Measurements from ENCODE around the gene ZBTB45. TPM values are rescaled to one million over a fixed set of nuclear protein-coding genes. Genes with fewer than 3 reads are reported as not detected.

ZBTB45 gene
- total and polyA plus RNA-seq, 2 donors (not counting 3 experiments of a cell fraction or from before 2014, with no cell fraction given) = 17.8 to 21.8 TPM

DNA sequence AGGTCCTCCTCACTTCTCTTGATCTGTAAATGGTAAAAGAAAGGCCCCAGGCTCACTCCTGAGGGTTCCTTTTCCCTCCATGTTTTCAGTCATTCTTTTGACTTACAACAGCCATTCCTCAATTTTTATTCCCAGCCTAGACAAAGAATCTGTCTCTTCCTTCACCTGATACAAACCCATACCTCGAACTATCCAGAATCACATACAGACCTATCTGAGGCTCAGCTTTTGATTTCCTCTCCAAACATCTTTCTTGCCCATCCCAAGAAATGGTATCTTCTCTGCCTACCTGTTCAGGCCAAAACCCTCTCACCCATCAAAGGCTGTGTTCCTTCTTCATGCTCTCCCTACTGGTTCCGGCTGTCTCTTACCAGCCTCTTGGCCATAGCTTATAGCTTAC, 33.0 kb upstream of the ZBTB45 start:
- H3K4me2 ChIP-seq (ENCODE audit: insufficient read depth, low read length) = no peak overlapping the region
- H3K79me2 ChIP-seq (ENCODE audit: control insufficient read depth, insufficient read depth, low read length) = peaks cover 36% of the 10 kb centered on the region
- POLR2A ChIA-PET = interaction anchor here (0.6 kb wide), 1 partner anchor 150 kb away, joined by 3 read pairs; no protein-coding TSS in a partner anchor
- DNase-seq (ENCODE audit: low read depth, low spot score) (no peak), FAIRE-seq (no peak)
- dilution Hi-C loops (cut with MboI; ENCODE audit: extremely low pct_ligation_motif_present, low sequenced_read_pairs) = no loop called here
- H2AFZ ChIP-seq (ENCODE audit: low read depth, low read length) = no peak overlapping the region
- H3K9ac ChIP-seq (replicated peaks; ENCODE audit: extremely low read depth, insufficient read depth, low read length) = no peak overlapping the region
- peaks cover 24% of the 10 kb centered on the region for H3K4me1 ChIP-seq (ENCODE audit: control insufficient read depth, extremely low read depth, insufficient read depth, low read length)
- intact Hi-C loops (cut with micrococcal nuclease) = no loop called here
- H3K27ac ChIP-seq (ENCODE audit: insufficient read depth, low read depth, low read length) = no peak overlapping the region
- no peaks in the 10 kb centered on the region for H3K27me3 ChIP-seq (ENCODE audit: control insufficient read depth in 2 of 2, insufficient read depth in 2 of 2, low read length in 2 of 2)
- H3K4me3 ChIP-seq (replicated peaks in 1 of 3; ENCODE audit: insufficient read depth in 1 of 3, low read depth in 1 of 3, low read length in 3 of 3) = no peak overlapping the region
- H3K36me3 ChIP-seq (ENCODE audit: control insufficient read depth in 2 of 2, extremely low read depth in 1 of 2, insufficient read depth in 2 of 2, low read length in 2 of 2) = peaks cover 16 to 55% of the 10 kb centered on the region in 2 experiments
- CTCF ChIA-PET = interaction anchor here (1.4 to 3.7 kb wide), 3 partner anchors 23 to 39 kb away, joined by 3 to 60 read pairs (median 24); partner anchors contain the start of gene ZBTB45
- no peaks in the 10 kb centered on the region for H4K20me1 ChIP-seq (replicated peaks; ENCODE audit: control insufficient read depth, extremely low read depth, insufficient read depth, low read length)
- TF ChIP-seq EZH2 (IDR thresholded peaks at IDR 0.05; ENCODE audit: borderline replicate concordance, low read depth, low read length, severe bottlenecking) (no peak), POLR2A (IDR thresholded peaks at IDR 0.05; ENCODE audit: low read depth, low read length) (peak; percentile 0)
- no TSS peak for BruUV-seq (replicated peaks)
- H3K9me3 ChIP-seq (replicated peaks; ENCODE audit: control insufficient read depth, insufficient read depth, low read length) = no peaks in the 10 kb centered on the region
- H3K9me1 ChIP-seq (replicated peaks; ENCODE audit: control insufficient read depth, extremely low read depth, insufficient read depth, low read length) = no peaks in the 10 kb centered on the region

DNA sequence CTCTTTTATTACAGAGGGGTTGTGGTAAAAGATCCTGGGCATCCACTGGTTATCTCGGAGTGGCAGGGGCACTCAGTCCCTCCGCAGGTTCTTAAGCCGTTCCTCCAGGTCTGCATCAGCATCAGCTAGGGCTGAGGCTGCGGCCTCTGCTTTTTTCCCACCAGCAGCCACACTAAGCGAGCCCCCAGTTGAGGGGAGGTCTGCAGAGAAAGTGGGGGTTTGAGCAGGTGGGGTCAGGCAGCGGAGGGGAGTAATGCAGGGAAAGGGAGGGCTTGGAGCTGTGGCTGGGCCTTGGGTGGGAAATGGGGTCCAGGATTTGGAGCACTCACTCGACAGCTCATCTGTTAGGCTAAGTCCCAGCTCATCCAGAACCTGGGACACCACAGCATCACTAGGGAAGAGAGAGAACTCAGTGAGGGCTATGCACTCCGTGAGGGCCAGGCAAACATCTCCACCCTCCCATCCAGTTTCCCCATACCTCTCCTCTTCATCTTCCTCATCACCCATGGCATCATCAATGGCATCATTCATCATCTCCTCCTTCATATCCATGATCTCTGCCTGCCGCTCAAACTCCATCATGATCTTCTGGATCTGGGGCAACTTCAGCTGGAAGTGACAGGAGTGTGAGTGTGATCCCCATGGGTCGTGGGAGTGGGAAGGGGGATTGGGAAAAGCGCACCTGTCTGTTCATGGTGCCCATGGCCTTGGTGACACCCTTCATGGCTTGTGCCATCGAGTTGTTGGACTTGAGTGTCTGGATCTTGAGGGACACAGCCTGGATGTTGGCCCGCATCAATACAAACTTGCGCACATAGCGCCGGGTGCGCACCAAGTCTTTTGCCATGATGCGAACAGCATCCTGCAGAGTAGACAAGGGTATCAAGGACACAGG, 32.2 kb upstream of the ZBTB45 start:
- ChIA-PET CTCF (interaction anchor here (1.4 to 3.7 kb wide), 3 partner anchors 32 to 38 kb away, joined by 5 to 60 read pairs (median 6); partner anchors contain the start of gene ZBTB45), POLR2A (no interaction called here)
- BruUV-seq (replicated peaks) = TSS peak; percentile 2
- no peaks in the 10 kb centered on the region for H3K27me3 ChIP-seq (ENCODE audit: control insufficient read depth in 2 of 2, insufficient read depth in 2 of 2, low read length in 2 of 2)
- dilution Hi-C loops (cut with MboI; ENCODE audit: extremely low pct_ligation_motif_present, low sequenced_read_pairs) (no loop called here), intact Hi-C loops (cut with micrococcal nuclease) (no loop called here)
- no peaks in the 10 kb centered on the region for H4K20me1 ChIP-seq (replicated peaks; ENCODE audit: control insufficient read depth, extremely low read depth, insufficient read depth, low read length)
- FAIRE-seq (no peak), DNase-seq (ENCODE audit: low read depth, low spot score) (no peak)
- no peak overlapping the region for H3K9ac ChIP-seq (replicated peaks; ENCODE audit: extremely low read depth, insufficient read depth, low read length)
- H3K4me2 ChIP-seq (ENCODE audit: insufficient read depth, low read length) = no peak overlapping the region
- H3K79me2 ChIP-seq (ENCODE audit: control insufficient read depth, insufficient read depth, low read length) = peaks cover 36% of the 10 kb centered on the region
- H3K9me3 ChIP-seq (replicated peaks; ENCODE audit: control insufficient read depth, insufficient read depth, low read length) = no peaks in the 10 kb centered on the region
- H3K4me3 ChIP-seq (replicated peaks in 1 of 3; ENCODE audit: insufficient read depth in 1 of 3, low read depth in 1 of 3, low read length in 3 of 3) = no peak overlapping the region
- H2AFZ ChIP-seq (ENCODE audit: low read depth, low read length) = no peak overlapping the region
- H3K9me1 ChIP-seq (replicated peaks; ENCODE audit: control insufficient read depth, extremely low read depth, insufficient read depth, low read length) = no peaks in the 10 kb centered on the region
- H3K36me3 ChIP-seq (ENCODE audit: control insufficient read depth in 2 of 2, extremely low read depth in 1 of 2, insufficient read depth in 2 of 2, low read length in 2 of 2) = peaks cover 18 to 60% of the 10 kb centered on the region in 2 experiments
- H3K27ac ChIP-seq (ENCODE audit: insufficient read depth, low read depth, low read length) = no peak overlapping the region
- peaks cover 22% of the 10 kb centered on the region for H3K4me1 ChIP-seq (ENCODE audit: control insufficient read depth, extremely low read depth, insufficient read depth, low read length)
- TF ChIP-seq EZH2 (IDR thresholded peaks at IDR 0.05; ENCODE audit: borderline replicate concordance, low read depth, low read length, severe bottlenecking) (no peak), POLR2AphosphoS5 (IDR thresholded peaks at IDR 0.05; ENCODE audit: insufficient read depth, low read depth, low read length) (no peak), MYC (IDR thresholded peaks at IDR 0.05; ENCODE audit: low read depth, low read length) (no peak), POLR2A (IDR thresholded peaks at IDR 0.05; ENCODE audit: low read depth, low read length) (no peak), JUN (IDR thresholded peaks at IDR 0.05; ENCODE audit: borderline replicate concordance, insufficient read depth, insufficient read length, low read depth) (no peak), FOS (IDR thresholded peaks at IDR 0.05; ENCODE audit: borderline replicate concordance, insufficient read depth, low read length) (no peak), GATA2 (IDR thresholded peaks at IDR 0.05; ENCODE audit: insufficient read depth, insufficient read length, low read depth, low read length) (no peak)
- TF ChIP-seq, protein P1, sequence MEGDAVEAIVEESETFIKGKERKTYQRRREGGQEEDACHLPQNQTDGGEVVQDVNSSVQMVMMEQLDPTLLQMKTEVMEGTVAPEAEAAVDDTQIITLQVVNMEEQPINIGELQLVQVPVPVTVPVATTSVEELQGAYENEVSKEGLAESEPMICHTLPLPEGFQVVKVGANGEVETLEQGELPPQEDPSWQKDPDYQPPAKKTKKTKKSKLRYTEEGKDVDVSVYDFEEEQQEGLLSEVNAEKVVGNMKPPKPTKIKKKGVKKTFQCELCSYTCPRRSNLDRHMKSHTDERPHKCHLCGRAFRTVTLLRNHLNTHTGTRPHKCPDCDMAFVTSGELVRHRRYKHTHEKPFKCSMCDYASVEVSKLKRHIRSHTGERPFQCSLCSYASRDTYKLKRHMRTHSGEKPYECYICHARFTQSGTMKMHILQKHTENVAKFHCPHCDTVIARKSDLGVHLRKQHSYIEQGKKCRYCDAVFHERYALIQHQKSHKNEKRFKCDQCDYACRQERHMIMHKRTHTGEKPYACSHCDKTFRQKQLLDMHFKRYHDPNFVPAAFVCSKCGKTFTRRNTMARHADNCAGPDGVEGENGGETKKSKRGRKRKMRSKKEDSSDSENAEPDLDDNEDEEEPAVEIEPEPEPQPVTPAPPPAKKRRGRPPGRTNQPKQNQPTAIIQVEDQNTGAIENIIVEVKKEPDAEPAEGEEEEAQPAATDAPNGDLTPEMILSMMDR (IDR thresholded peaks at IDR 0.05; ENCODE audit: extremely low read depth in 1 of 2, insufficient read depth in 1 of 2, low read depth in 1 of 2, low read length in 2 of 2) = no peak
- TF ChIP-seq, protein P2, sequence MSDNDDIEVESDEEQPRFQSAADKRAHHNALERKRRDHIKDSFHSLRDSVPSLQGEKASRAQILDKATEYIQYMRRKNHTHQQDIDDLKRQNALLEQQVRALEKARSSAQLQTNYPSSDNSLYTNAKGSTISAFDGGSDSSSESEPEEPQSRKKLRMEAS (IDR thresholded peaks at IDR 0.05; ENCODE audit: insufficient read depth, insufficient read length) = no peak
